ENCODE measurements around the gene MLLT3.

MLLT3 gene

DNA sequence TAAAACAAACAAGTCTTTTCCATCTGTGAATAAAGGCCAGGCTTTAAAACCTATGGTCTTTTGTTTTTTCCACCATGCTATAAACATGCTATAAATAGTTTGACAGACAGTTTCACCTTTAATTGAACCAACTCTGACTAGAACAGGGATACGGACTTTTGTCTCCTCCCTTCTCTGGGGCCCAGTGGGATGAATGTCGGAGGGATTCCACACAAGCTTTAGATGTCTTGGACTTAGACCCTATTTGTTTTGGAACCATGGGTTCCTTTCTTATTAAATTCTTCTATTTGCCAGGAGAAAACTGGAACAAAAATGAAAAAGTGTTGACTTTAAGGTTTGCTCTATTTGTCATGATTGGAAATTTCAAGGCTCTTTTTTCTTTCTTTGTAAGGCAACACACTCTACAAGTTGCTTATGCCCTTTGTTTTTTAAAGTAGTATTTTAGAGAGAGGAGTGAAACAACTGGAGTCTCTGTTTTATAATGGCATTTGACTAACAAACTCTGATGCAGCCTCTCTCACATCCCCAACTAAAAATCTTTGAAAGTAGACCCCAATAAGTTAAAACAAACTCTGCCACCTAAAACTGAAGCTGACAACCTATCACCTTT lies 145.3 kb downstream of the MLLT3 start:
- no peak for DNase-seq (ENCODE audit: low spot score)

GRCh38 chr9:20474496-20474895 lies 147.8 kb downstream of the MLLT3 start:
- DNase-seq (ENCODE audit: low spot score), result no peak

GRCh38 chr9:20473515-20474013 lies 148.7 kb downstream of the MLLT3 start:
- no peak for DNase-seq (ENCODE audit: low spot score)

DNA sequence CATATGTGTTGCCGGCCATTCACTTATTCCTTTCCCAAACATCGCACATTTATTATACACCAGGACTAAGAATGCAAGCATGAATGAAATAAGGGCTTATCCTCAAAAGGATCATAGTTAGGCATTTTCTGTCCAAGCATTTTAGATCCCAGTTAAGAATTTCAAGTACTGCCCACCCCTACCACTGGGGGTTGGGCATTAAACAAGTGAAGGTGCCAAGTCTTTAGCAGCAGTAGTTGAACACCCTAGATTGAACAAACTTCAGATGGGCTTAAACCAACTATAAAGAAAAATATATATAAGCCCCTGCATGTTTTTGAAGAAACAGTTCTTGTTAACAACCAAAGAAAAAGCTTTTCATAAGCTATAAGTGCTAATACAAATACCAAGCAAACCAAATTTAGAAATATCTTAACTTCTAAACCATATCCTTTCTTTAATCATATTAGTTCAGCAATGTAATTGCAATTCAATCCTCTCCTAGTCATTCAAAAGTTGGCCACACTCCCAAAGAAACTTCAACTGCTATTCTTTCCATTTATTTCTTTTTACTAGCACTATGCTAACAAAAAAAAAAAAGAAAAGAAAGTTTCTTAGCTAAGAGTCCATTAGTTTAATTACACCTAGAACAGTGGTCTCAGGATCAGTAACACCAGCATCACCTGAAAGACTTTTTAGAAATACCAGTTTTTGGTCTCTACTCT lies 149.8 kb downstream of the MLLT3 start:
- DNase-seq (ENCODE audit: low spot score), result no peak

DNA sequence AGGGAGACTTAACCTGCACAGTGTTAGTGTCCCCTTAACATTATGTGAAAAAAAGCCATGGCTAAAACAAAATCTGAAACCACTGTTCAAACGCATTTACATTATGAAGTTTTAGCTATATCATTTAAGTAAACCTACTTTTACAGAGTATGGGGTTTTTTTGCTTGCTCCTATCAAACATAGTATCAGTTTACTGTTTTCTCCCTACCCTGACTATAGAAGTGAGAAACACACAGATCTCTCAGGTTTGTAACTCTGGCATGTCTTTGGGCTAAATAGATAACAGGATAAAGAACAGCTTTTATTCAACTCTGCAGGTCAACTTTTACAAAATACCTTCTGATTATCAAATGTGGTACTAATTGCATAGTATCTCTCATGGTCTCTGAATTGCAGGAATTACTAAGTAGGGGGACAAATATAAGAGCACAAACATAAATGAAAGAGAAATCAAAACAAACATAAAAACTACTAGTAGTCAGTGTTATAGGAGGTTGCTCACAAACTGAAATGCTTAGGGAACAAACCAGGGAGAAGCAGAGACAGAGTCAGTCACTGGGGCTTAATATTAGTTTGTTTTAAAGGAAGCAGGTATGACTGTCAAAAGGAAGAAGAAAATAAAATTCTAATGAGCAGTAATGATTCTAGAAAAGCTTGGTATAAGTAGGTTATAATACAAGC lies 155.8 kb downstream of the MLLT3 start:
- DNase-seq (ENCODE audit: low spot score), result no peak

DNA sequence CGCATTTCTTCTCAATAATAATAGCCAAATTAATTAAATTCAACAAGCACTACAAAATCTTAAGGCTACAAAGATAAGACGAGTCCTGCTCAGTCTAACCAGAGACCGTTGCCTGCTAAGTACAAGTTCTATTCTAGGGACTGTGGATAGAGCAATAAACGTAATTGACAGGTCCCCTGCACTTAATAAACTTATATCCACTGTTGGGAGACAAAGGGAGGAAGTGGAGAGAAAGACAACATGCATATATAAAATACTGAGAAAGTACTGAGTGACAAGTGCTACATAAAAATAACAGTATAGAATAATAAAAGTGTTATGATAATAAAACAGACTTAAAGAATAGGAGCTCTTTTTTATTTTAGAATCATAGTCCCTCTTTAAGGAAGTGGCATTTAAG lies 158.1 kb downstream of the MLLT3 start:
- DNase-seq (ENCODE audit: low spot score), result no peak

DNA sequence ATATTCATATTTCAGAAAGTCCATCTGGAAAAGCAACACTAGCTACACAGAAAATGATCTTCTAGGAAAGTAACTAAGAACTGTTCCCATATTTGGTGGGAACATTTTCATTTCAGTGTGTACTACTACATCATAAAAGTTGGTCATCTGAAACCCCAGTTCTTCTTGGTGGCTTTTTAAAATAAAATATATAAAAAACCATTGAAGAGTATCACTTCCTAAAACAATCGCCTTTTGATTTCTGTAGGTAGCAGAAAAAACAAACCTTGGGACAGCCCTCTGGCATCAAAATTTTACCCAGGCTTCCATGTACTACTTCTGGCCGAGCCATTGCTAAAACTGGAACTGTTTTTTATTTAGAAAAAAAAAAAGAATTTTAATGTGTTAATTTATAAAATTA lies 158.5 kb downstream of the MLLT3 start:
- no peak for DNase-seq (ENCODE audit: low spot score)

GRCh38 chr9:20462410-20462809 lies 159.9 kb downstream of the MLLT3 start:
- peak; percentile 13 for DNase-seq (ENCODE audit: low spot score)

- DNase-seq (ENCODE audit: low spot score), result no peak
Observed at GRCh38 chr9:20447291-20447690, 175.0 kb downstream of the MLLT3 start.

DNA sequence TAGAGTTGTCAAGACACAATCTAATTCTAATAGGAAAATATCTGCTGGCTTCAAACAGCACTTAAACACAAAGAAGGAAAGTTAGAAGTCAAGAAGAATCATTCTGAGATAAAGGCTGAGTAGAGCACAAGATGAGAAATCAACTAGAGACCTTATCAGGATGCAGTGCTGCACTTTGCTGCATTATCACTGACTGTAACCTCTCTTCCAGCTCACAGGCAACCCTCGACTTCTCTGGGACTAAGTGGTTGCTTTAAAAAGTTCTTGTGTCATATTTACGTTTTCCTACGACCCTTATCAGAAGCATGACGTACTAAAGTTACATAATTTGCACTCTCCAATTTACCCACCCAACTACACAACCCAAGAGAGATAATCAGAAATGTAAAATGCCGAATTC lies 176.1 kb downstream of the MLLT3 start:
- DNase-seq (ENCODE audit: low spot score), result no peak

GRCh38 chr9:20442461-20443319 lies 179.6 kb downstream of the MLLT3 start:
- DNase-seq (ENCODE audit: low spot score), result no peak

GRCh38 chr9:20441711-20442423 lies 180.4 kb downstream of the MLLT3 start:
- no peak for DNase-seq (ENCODE audit: low spot score)

DNA sequence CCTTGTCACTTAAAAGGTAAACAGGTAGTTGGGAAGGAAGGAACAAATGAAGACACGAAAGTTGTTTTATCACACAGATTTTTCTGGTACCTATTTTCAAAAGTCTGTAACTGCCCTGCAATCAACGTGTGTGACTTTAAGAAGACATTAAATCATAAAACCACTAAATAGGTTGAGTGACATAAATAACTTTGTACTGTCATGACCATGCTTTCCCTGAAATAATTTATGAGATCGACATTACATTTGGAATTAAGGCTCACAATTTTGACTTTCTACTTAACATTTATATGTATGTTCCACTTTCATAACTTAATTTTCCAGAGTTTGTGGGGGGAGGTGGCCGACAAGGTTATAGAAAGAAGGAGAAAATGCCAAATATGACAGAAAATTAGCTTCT lies 181.1 kb downstream of the MLLT3 start:
- no peak for DNase-seq (ENCODE audit: low spot score)

DNA sequence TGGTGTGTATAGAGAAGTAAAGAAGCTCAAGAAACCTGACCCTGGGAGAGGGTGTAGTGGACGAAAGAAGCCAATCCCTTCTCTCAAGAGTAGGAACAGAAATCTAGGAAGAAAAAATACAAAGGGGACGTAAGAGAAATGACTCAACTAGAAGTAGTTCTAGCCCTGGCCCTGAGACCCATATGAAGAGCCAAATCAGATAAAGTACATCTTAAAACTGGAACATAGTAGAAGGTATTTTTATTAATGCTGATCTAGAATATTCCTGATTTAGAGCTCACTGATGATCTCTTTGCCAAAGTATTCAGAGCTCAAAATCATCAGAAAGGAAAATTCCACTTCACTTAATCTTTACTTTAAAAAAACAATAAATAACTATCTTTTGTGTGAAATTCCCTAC lies 184.8 kb downstream of the MLLT3 start:
- DNase-seq (ENCODE audit: low spot score), result no peak

DNA sequence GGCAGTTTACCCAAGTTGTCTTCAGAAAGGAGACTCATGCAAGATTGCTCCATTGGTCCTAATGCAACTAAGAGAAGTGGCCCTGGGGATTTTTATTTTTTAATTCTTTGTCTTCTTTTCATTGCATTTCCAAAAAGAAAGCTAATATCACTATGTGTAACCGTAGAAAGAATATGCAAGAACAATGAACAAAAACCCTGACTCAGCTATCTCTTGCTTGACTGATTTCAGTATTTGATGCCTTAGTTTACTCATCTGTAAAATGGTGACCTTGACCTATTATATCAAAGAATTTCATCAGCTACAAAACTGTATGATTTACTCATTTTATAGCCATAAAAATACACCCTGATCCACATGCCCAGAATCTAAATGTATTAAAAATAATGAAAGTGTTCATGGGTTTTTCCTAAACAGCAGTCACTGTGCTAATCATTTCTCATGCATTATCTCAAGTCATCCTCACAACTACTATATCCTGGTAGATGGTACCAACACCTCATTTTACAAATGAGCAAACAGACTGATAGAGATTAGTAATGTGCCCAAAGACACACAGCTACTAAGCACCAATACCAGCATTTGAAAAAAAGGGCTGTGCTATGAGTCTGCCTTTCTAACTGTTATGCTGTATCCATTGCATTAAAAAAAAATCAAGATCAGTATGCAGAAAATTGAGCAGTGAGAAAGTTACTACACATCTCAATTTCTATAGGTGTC lies 185.7 kb downstream of the MLLT3 start:
- DNase-seq (ENCODE audit: low spot score), result no peak

- no peak for DNase-seq (ENCODE audit: low spot score)
Observed at GRCh38 chr9:20428976-20429375, 193.3 kb downstream of the MLLT3 start.

DNA sequence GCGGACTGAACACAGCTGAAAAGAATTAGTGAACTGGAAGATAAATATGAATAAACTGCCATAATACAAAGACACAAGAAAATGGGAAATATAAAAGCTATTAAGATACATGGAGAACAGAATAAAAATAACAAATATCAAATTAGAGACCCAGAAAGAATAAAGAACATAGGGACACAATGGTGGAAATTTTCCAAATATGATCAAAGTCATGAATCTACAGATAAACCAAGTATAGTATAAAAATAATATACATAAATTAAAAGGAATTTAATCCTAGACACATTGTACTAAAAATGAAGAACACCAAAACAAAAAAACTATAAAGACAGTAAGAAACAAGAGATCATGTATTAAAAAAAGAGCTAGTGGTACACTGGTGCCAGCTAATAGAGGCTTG lies 194.9 kb downstream of the MLLT3 start:
- no peak for DNase-seq (ENCODE audit: low spot score)

DNA sequence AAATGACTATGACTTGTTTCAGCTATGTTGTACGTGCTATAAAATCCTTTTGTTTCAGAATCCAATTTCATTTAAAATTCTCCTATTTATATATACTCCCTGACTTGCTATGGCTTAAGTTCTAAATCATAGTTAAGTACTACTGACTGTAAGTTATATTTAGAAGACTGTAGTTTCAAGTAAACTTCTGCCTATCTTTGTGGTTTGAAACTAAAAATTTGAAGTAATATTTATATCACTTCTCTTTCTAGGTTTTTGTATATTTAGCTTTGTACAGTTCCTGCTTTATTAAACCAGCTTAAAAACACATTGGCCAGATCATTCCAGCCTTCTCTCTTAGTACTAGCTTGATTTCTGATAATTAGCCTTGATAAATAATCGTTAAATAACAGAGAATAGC lies 196.3 kb downstream of the MLLT3 start:
- DNase-seq (ENCODE audit: low spot score), result no peak

- DNase-seq (ENCODE audit: low spot score), result no peak
Observed at GRCh38 chr9:20419533-20419932, 202.8 kb downstream of the MLLT3 start.

GRCh38 chr9:20418485-20418884 lies 203.8 kb downstream of the MLLT3 start:
- no peak for DNase-seq (ENCODE audit: low spot score)

Data from NAMALWA (cell line).